Endodermal cell (in vitro differentiated cells): ENCODE results near the gene TMEM174. TPM values are rescaled to one million over a fixed set of nuclear protein-coding genes. Genes with fewer than 3 reads are reported as not detected.
"Not testable (repeated sequence)": the region's sequence is repeated elsewhere in the genome, so short reads cannot be mapped to it uniquely, and the experiment has no call there.

ENCODE experiments used
- DNase-seq: peaks from one replicate; pipeline ENCODE4 v3.0.0-alpha.2; 2017
- H3K27ac ChIP-seq: 2 replicates; pipeline ENCODE4 v1.5.1; 2013; ENCODE audit warnings: mild to moderate bottlenecking, low read depth, low read length, moderate library complexity
- H3K27me3 ChIP-seq: 2 replicates; pipeline ENCODE4 v1.6.1; 2013; ENCODE audit warnings: mild to moderate bottlenecking, low read length, moderate library complexity; ENCODE audit not compliant: insufficient read depth, control insufficient read depth, poor library complexity, severe bottlenecking
- H3K36me3 ChIP-seq: 2 replicates; pipeline ENCODE4 v1.7.0; 2013; ENCODE audit warnings: mild to moderate bottlenecking, low read length, moderate library complexity; ENCODE audit not compliant: control insufficient read depth, insufficient read depth
- H3K4me1 ChIP-seq: one replicate; pipeline ENCODE4 v1.7.0; 2013; ENCODE audit warnings: low read length; ENCODE audit not compliant: control insufficient read depth, insufficient read depth
- H3K4me3 ChIP-seq: 2 replicates; pipeline ENCODE4 v1.5.1; 2013; ENCODE audit warnings: mild to moderate bottlenecking, low read length, moderate library complexity
- H3K9ac ChIP-seq: 2 replicates; pipeline ENCODE4 v1.6.1; 2013; ENCODE audit warnings: mild to moderate bottlenecking, low read length, moderate library complexity; ENCODE audit not compliant: poor library complexity, severe bottlenecking; ENCODE audit errors: extremely low read depth
- H3K9me3 ChIP-seq: 2 replicates; pipeline ENCODE4 v1.6.1; 2013; ENCODE audit warnings: mild to moderate bottlenecking, low read length, moderate library complexity; ENCODE audit not compliant: control insufficient read depth
- H3K27ac Mint-ChIP-seq: 2 replicates; pipeline ENCODE4 v1.8.0; 2020; ENCODE audit warnings: mixed read lengths
- H3K27me3 Mint-ChIP-seq: 2 replicates; pipeline ENCODE4 v1.8.0; 2021; ENCODE audit warnings: mild to moderate bottlenecking, mixed read lengths; ENCODE audit not compliant: insufficient read depth
- H3K36me3 Mint-ChIP-seq: 2 replicates; pipeline ENCODE4 v1.8.0; 2020; ENCODE audit warnings: low read depth, mixed read lengths
- H3K4me1 Mint-ChIP-seq: 2 replicates; pipeline ENCODE4 v1.8.0; 2020; ENCODE audit warnings: mixed read lengths
- H3K4me3 Mint-ChIP-seq: 2 replicates; pipeline ENCODE4 v1.8.0; 2020; ENCODE audit warnings: mild to moderate bottlenecking, moderate library complexity, mixed read lengths
- H3K9me3 Mint-ChIP-seq: 2 replicates; pipeline ENCODE4 v1.8.0; 2020; ENCODE audit warnings: mild to moderate bottlenecking, mixed read lengths
- WGBS, 2 experiments: methylation state at CpG; one replicate each; pipeline versions ENCODE4 v1.1.5 to v1.1.7; 2013; ENCODE audit warnings: missing lambda C conversion rate in 2 of 2, mixed read lengths in 1 of 2; ENCODE audit not compliant: insufficient coverage in 1 of 2, insufficient read length in 1 of 2; 5-methylcytosine and 5-hydroxymethylcytosine counted together
- total RNA-seq, 2 donors: library from RNA; stranded (reverse); fragmentation: NEBNext Ultra II Directional in 1 of 2; extraction: Animal tissue kit (Norgen Biotek cat#: 25700) in 1 of 2; gene quantifications; 2 replicates in 1 of 2; 3 replicates in 1 of 2; pipeline ENCODE4 v1.2.1, GENCODE V29; 2021
- TF ChIP-seq, protein P1 (sequence below): fragments of 200-600 bp; sonication (generic); conservative IDR thresholded peaks from 2 replicates; pipeline ENCODE4 v1.5.0; 2021; ENCODE audit warnings: antibody characterized with exemption, mild to moderate bottlenecking

The TMEM174 gene
- total RNA-seq, 2 donors from 2014 or later, result not detected

DNA sequence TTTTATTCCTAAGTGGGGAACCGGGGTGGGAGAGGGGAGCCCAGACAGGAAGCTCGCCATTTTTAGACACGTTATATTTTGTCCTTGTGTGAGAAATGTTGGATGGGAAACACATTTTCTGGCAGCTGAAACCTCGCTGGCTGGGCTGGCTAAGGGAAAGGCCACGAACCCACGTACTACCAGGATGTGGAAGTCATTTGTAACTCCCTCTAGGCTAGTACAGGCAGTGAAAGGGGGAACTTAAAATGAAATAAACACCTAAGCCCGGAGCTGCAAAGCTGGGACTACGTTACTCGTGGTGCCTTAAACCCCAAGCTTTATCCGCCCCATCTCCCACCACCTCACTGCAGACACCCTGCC lies 42.5 kb downstream of the TMEM174 start:
- peaks cover 80% of the 10 kb centered on the region for H3K27me3 Mint-ChIP-seq
- peaks cover 61% of the 10 kb centered on the region for H3K27me3 ChIP-seq
- no peak overlapping the region for H3K9ac ChIP-seq

DNA sequence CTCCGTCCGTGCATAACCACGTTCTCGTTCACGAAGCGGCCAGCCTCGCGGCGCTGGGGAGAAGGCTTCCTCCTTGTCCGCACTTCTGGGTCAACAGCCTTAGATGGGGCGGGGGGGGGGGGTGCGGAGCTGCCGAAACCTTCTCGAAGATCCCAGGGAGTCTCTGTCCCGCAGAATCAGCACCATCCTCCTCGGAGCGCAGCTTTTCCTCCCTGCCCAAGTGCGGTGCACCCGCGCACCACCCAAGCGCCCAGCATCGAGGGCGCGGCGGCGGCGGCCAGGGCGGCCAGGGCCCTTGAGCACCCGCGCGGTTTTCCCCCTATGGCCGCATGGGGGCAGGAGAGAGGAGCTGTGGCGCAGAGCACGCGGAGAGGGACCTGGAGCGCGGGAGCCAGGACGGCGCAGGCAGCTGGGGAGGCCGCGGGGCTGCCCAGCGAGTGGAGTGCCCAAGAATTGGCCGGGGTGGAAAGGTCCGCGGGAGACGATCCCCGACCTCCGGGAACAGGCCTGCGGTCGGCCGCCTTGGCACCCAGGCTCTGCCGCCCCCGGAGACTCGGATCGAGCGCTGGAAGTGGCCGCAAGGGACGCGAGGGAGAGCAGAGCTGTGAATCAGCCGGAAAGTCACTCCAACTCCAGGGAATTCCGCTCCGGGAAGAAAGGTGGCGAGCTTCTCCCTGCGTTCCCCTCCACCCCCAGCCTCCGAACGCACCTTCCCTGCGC lies 43.1 kb downstream of the TMEM174 start:
- Mint-ChIP-seq H3K36me3 (no peaks in the 10 kb centered on the region), H3K4me1 (peaks cover 23% of the 10 kb centered on the region), H3K27ac (no peak overlapping the region), H3K27me3 (peaks cover 79% of the 10 kb centered on the region), H3K4me3 (peak overlapping the region; percentile 52), H3K9me3 (peaks cover 2% of the 10 kb centered on the region)
- Histone ChIP-seq H3K36me3 (no peaks in the 10 kb centered on the region), H3K9ac (no peak overlapping the region), H3K27ac (no peak overlapping the region), H3K4me1 (peaks cover 3% of the 10 kb centered on the region), H3K4me3 (peak overlapping the region; percentile 75), H3K9me3 (no peaks in the 10 kb centered on the region), H3K27me3 (peaks cover 66% of the 10 kb centered on the region)
- 0 to 1% methylated on average over 14 to 66 of the region's 67 CpGs for WGBS, 2 experiments
- TF ChIP-seq, protein P1, sequence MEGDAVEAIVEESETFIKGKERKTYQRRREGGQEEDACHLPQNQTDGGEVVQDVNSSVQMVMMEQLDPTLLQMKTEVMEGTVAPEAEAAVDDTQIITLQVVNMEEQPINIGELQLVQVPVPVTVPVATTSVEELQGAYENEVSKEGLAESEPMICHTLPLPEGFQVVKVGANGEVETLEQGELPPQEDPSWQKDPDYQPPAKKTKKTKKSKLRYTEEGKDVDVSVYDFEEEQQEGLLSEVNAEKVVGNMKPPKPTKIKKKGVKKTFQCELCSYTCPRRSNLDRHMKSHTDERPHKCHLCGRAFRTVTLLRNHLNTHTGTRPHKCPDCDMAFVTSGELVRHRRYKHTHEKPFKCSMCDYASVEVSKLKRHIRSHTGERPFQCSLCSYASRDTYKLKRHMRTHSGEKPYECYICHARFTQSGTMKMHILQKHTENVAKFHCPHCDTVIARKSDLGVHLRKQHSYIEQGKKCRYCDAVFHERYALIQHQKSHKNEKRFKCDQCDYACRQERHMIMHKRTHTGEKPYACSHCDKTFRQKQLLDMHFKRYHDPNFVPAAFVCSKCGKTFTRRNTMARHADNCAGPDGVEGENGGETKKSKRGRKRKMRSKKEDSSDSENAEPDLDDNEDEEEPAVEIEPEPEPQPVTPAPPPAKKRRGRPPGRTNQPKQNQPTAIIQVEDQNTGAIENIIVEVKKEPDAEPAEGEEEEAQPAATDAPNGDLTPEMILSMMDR, result peak; percentile 91
- DNase-seq, result peak; percentile 95

More for the DNA sequence above, 42.5 kb downstream of the TMEM174 start:
- Histone ChIP-seq H3K27ac (no peak overlapping the region), H3K4me1 (peaks cover 3% of the 10 kb centered on the region), H3K36me3 (no peaks in the 10 kb centered on the region), H3K9me3 (no peaks in the 10 kb centered on the region), H3K4me3 (peak overlapping the region; percentile 75)
- no peak for DNase-seq
- TF ChIP-seq, protein P1, result no peak
- Mint-ChIP-seq H3K4me1 (peaks cover 23% of the 10 kb centered on the region), H3K27ac (no peak overlapping the region), H3K9me3 (peaks cover 7% of the 10 kb centered on the region), H3K36me3 (no peaks in the 10 kb centered on the region), H3K4me3 (peak overlapping the region; percentile 52)
- 14 to 31% methylated on average over 5 to 10 of the region's 10 CpGs for WGBS, 2 experiments

- Mint-ChIP-seq H3K36me3 (no peaks in the 10 kb centered on the region), H3K9me3 (no peaks in the 10 kb centered on the region), H3K27ac (no peak overlapping the region), H3K4me3 (no peak overlapping the region), H3K4me1 (peaks cover 20% of the 10 kb centered on the region), H3K27me3 (peaks cover 84% of the 10 kb centered on the region)
- DNase-seq, result peak; percentile 44
- TF ChIP-seq, protein P1, result peak; percentile 72
- H3K36me3 ChIP-seq, result no peaks in the 10 kb centered on the region
- H3K27me3 ChIP-seq, result peaks cover 80% of the 10 kb centered on the region
- peaks cover 3% of the 10 kb centered on the region for H3K4me1 ChIP-seq
- H3K9ac ChIP-seq, result no peak overlapping the region
- 64 to 79% methylated on average over 2 to 4 of the region's 4 CpGs for WGBS, 2 experiments
- no peaks in the 10 kb centered on the region for H3K9me3 ChIP-seq
- H3K27ac ChIP-seq, result no peak overlapping the region
- no peak overlapping the region for H3K4me3 ChIP-seq
These were observed 45.7 kb downstream of the TMEM174 start for GRCh38 chr5:73218552-73219171.

- not testable (repeated sequence) for H3K36me3 Mint-ChIP-seq, H3K4me1 ChIP-seq, H3K9ac ChIP-seq, H3K4me3 ChIP-seq, H3K27ac ChIP-seq, H3K36me3 ChIP-seq, H3K27ac Mint-ChIP-seq, H3K4me3 Mint-ChIP-seq, DNase-seq, H3K9me3 Mint-ChIP-seq, H3K9me3 ChIP-seq
- 80 to 93% methylated on average over 3 of the region's 3 CpGs for WGBS, 2 experiments
- Mint-ChIP-seq H3K4me1 (peaks cover 14% of the 10 kb centered on the region), H3K27me3 (peaks cover 84% of the 10 kb centered on the region)
- H3K27me3 ChIP-seq, result peaks cover 76% of the 10 kb centered on the region
These were observed 46.3 kb downstream of the TMEM174 start for GRCh38 chr5:73219336-73219735.
